ENCODE data around the gene DCLRE1B.

DNA sequence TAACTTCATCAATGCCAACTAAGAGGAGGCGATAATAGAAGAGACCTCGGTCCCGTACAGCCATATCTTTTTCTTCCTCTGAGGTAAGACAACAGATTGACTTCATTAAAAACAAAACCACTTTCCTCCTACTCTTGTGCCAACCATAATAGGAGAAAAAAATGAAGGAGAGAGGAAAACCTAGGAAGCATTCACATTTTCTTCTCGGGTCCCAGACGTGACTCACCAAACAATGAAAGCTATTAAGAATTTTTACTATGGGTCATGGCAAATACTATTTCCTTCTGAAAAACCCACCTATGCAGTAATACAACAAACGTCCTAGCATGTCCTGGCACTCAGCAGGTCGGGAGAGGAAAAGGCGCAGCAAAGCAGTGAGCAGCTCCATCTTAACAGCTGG is 9.2 kb upstream of the DCLRE1B start:
- TF ChIP-seq, protein P1, sequence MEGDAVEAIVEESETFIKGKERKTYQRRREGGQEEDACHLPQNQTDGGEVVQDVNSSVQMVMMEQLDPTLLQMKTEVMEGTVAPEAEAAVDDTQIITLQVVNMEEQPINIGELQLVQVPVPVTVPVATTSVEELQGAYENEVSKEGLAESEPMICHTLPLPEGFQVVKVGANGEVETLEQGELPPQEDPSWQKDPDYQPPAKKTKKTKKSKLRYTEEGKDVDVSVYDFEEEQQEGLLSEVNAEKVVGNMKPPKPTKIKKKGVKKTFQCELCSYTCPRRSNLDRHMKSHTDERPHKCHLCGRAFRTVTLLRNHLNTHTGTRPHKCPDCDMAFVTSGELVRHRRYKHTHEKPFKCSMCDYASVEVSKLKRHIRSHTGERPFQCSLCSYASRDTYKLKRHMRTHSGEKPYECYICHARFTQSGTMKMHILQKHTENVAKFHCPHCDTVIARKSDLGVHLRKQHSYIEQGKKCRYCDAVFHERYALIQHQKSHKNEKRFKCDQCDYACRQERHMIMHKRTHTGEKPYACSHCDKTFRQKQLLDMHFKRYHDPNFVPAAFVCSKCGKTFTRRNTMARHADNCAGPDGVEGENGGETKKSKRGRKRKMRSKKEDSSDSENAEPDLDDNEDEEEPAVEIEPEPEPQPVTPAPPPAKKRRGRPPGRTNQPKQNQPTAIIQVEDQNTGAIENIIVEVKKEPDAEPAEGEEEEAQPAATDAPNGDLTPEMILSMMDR (IDR thresholded peaks at IDR 0.05; ENCODE audit: low read length): no peak
- no peak for TF ChIP-seq EZH2 (IDR thresholded peaks at IDR 0.05; ENCODE audit: borderline replicate concordance, low read length)
